K562 (cell line): Measurements from ENCODE around the gene KXD1. TPM values are rescaled to one million over a fixed set of nuclear protein-coding genes. Genes with fewer than 3 reads are reported as not detected.
A peak's percentile ranks its signal among the peaks of the same experiment; 100 is the strongest.

Experiments
- ATAC-seq: fragments of 200-7000 bp; cut with Tn5 transposase; 3 replicates; pipeline ENCODE4 v1.9.1; 2020; ENCODE audit warnings: moderate library complexity
- BruUV-seq: library from RNA; stranded (reverse); fragments of 400-500 nt; replicated peaks from 2 replicates; lab custom pipeline; 2021; lab: Mats Ljungman, UMichigan
- CTCF ChIA-PET: fragments of 300-600 bp; formaldehyde crosslinking; extraction: SDS; loops from one replicate; lab custom pipeline; 2021; ENCODE audit warnings: low intra/inter-chr PET ratio; lab: Yijun Ruan, JAX
- POLR2A ChIA-PET: fragments of 300-600, 350-650 bp; sonication (Branson Sonifier 250); formaldehyde crosslinking; extraction: SDS; loops from one replicate; lab custom pipeline; 2021; ENCODE audit warnings: antibody characterized with exemption, inconsistent platforms; lab: Yijun Ruan, JAX
- DNase-seq, 4 experiments: peaks; one replicate each; pipeline versions ENCODE4 v3.0.0 to v3.0.0-alpha.2; 2011 to 2018; ENCODE audit warnings: low spot score in 3 of 4, mixed read lengths in 3 of 4; ENCODE audit errors: extremely low read depth in 1 of 4
- FAIRE-seq: peaks from 2 replicates; lab custom pipeline; 2011; peaks lifted over from hg19 to GRCh38; lab: Jason Lieb, UNC
- H2AFZ ChIP-seq: 2 replicates; pipeline ENCODE4 v1.6.0; 2011; ENCODE audit warnings: low read depth, low read length, control low read depth, inconsistent platforms
- H3K27ac ChIP-seq: fragments of 200-600 bp; 3 replicates; pipeline ENCODE4 v1.8.0; 2011; ENCODE audit warnings: low read depth, mild to moderate bottlenecking, control low read depth, inconsistent platforms, low read length, moderate library complexity, mixed read lengths; ENCODE audit errors: extremely low read depth
- H3K27me3 ChIP-seq, 2 experiments: fragments of 300-600 bp in 1 of 2; 2 replicates in 1 of 2; 3 replicates in 1 of 2; pipeline versions ENCODE4 v1.6.0 to v1.8.0; 2011; ENCODE audit warnings: inconsistent platforms in 2 of 2, low read length in 2 of 2, mild to moderate bottlenecking in 1 of 2, mixed read lengths in 1 of 2, moderate library complexity in 1 of 2; ENCODE audit not compliant: control insufficient read depth in 2 of 2, insufficient read depth in 2 of 2
- H3K36me3 ChIP-seq: fragments of 300-600 bp; 3 replicates; pipeline ENCODE4 v1.8.0; 2011; ENCODE audit warnings: mild to moderate bottlenecking, low read length, inconsistent platforms; ENCODE audit not compliant: control insufficient read depth, insufficient read depth
- H3K4me1 ChIP-seq, 2 experiments: fragments of 200-600 bp in 1 of 2; replicated peaks in 1 of 2; 2 replicates in 1 of 2; 3 replicates in 1 of 2; pipeline versions ENCODE4 v1.5.1 to v1.8.0; 2011; ENCODE audit warnings: inconsistent platforms in 2 of 2, low read length in 2 of 2, mild to moderate bottlenecking in 1 of 2, mixed read lengths in 1 of 2, moderate library complexity in 1 of 2; ENCODE audit not compliant: control insufficient read depth in 2 of 2, insufficient read depth in 2 of 2
- H3K4me2 ChIP-seq: 2 replicates; pipeline ENCODE4 v1.6.1; 2011; ENCODE audit warnings: low read length, control low read depth, inconsistent platforms, mixed read lengths; ENCODE audit not compliant: insufficient read depth
- H3K4me3 ChIP-seq: fragments of 200-600 bp; sonication (generic), shearing (Covaris generic); 2 replicates; pipeline ENCODE4 v1.5.1; 2016; ENCODE audit warnings: control low read depth, inconsistent platforms
- H3K79me2 ChIP-seq: fragments of 200-600 bp; 3 replicates; pipeline ENCODE4 v1.8.0; 2011; ENCODE audit warnings: low read length, inconsistent platforms; ENCODE audit not compliant: control insufficient read depth, insufficient read depth
- H3K9ac ChIP-seq, 2 experiments: 2 replicates each; pipeline versions ENCODE4 v1.6.0 to v1.6.1; 2011; ENCODE audit warnings: low read depth in 2 of 2, low read length in 2 of 2, control low read depth in 1 of 2, inconsistent platforms in 1 of 2, mild to moderate bottlenecking in 1 of 2, mixed read lengths in 1 of 2; ENCODE audit not compliant: insufficient read depth in 1 of 2
- H3K9me1 ChIP-seq: one replicate; pipeline ENCODE4 v1.6.0; 2011; ENCODE audit warnings: inconsistent platforms, mild to moderate bottlenecking, low read length, moderate library complexity; ENCODE audit not compliant: control insufficient read depth, insufficient read depth
- H3K9me3 ChIP-seq: replicated peaks from 2 replicates; pipeline ENCODE4 v1.5.1; 2011; ENCODE audit warnings: low read depth, low read length, inconsistent platforms; ENCODE audit not compliant: control insufficient read depth, insufficient read depth
- H4K20me1 ChIP-seq: replicated peaks from 2 replicates; pipeline ENCODE4 v1.6.1; 2011; ENCODE audit warnings: low read length, inconsistent platforms, mixed read lengths; ENCODE audit not compliant: control insufficient read depth, insufficient read depth
- E4F1 ChIP-seq: fragments of 250-450 bp; sonication (Bioruptor Pico); IDR thresholded peaks from 2 replicates; pipeline ENCODE4 v1.5.0; 2021; ENCODE audit warnings: mild to moderate bottlenecking, borderline replicate concordance
- HCFC1 ChIP-seq: IDR thresholded peaks from 2 replicates; pipeline ENCODE4 v1.6.1; 2012; ENCODE audit warnings: low read depth, low read length, improper control_type of control experiment
- HMG20B ChIP-seq: fragments of 250-450 bp; sonication (Bioruptor Pico); IDR thresholded peaks from 2 replicates; pipeline ENCODE4 v1.5.0; 2021; ENCODE audit warnings: mild to moderate bottlenecking
- SFPQ ChIP-seq: fragments of 200-400 bp; formaldehyde crosslinking; IDR thresholded peaks from 2 replicates; pipeline ENCODE4 v1.6.1; 2017; ENCODE audit warnings: mild to moderate bottlenecking, low read depth, low read length, moderate library complexity
- TBP ChIP-seq: optimal IDR thresholded peaks from 2 replicates; pipeline ENCODE3; 2011; ENCODE audit warnings: low read depth, low read length, improper control_type of control experiment
- ZBTB1 ChIP-seq: sonication (generic); formaldehyde crosslinking; IDR thresholded peaks from 2 replicates; pipeline ENCODE4 v1.8.1; 2023; ENCODE audit warnings: missing genetic modification reagents, low read depth, mild to moderate bottlenecking, borderline replicate concordance
- ZNF224 ChIP-seq: sonication (generic); formaldehyde crosslinking; IDR thresholded peaks from 2 replicates; pipeline ENCODE4 v1.8.0; 2022; ENCODE audit warnings: mild to moderate bottlenecking, missing genetic modification reagents
- ZNF3 ChIP-seq: fragments of 250-450 bp; sonication (Bioruptor Pico); IDR thresholded peaks from 2 replicates; pipeline ENCODE4 v1.5.0; 2021; ENCODE audit warnings: mild to moderate bottlenecking, moderate library complexity
- ZNF764 ChIP-seq: fragments of 250-450 bp; sonication (Bioruptor Pico); IDR thresholded peaks from 2 replicates; pipeline ENCODE4 v1.4.0; 2020; ENCODE audit warnings: low read depth, mild to moderate bottlenecking, moderate library complexity
- WGBS: fragments of 100-300 bp; shearing (Covaris generic); methylation state at CpG from one replicate; pipeline ENCODE4 v1.1.6; 2016; ENCODE audit warnings: low coverage, mixed read lengths; ENCODE audit not compliant: insufficient coverage; ENCODE audit errors: missing lambda C conversion rate; 5-methylcytosine and 5-hydroxymethylcytosine counted together
- in situ Hi-C: fragments of 300-500 bp; cut with MboI; formaldehyde crosslinking; loops from 4 replicates; pipeline ENCODE4 v1.15.0; 2018; ENCODE audit warnings: inconsistent platforms, mixed read lengths
- intact Hi-C: fragments of 100-400 bp; cut with micrococcal nuclease; formaldehyde crosslinking; loops from 2 replicates; pipeline ENCODE4 v1.14.2; 2022
- polyA plus RNA-seq, 8 experiments: library from polyadenylated mRNA; depleted of rRNA in 4 of 8; stranded (reverse) in 5 of 8; unstranded in 3 of 8; fragments of >200 nt; fragmentation: Nextera tagmentation in 2 of 8; fragmentation: Illumina TruSeq in 1 of 8; extraction: Ambion mirVana in 2 of 8; extraction: Trizol in 1 of 8; gene quantifications; 2 replicates each; pipeline versions ENCODE4 v1.2.1 to v1.2.3, GENCODE V29; 2011 to 2014; ENCODE audit warnings: inconsistent platforms in 1 of 8, missing spikeins in 1 of 8
- total RNA-seq, 7 experiments: library from RNA; depleted of rRNA in 6 of 7; stranded (reverse); fragments of >200 nt in 6 of 7; fragmentation: Illumina TruSeq in 2 of 7; extraction: Trizol in 2 of 7; gene quantifications; 2 replicates each; pipeline versions ENCODE4 v1.2.1 to v1.2.3, GENCODE V29; 2011 to 2021; ENCODE audit warnings: low replicate concordance in 1 of 7
- TF ChIP-seq, protein P1 (sequence below): fragments of 450-650 bp; formaldehyde crosslinking; IDR thresholded peaks from 2 replicates; pipeline ENCODE4 v1.4.0; 2022; ENCODE audit warnings: missing genetic modification characterization
- TF ChIP-seq, protein P2 (sequence below): sonication (generic); formaldehyde crosslinking; IDR thresholded peaks from 2 replicates; pipeline ENCODE4 v1.9.0; 2022; ENCODE audit warnings: mild to moderate bottlenecking, missing genetic modification reagents

KXD1 gene
- total and polyA plus RNA-seq, 9 of the 15 experiments (the other 6 are each of a cell fraction or from before 2014, with no cell fraction given): 21.9 to 210 (median 118) TPM

GRCh38 chr19:18518639-18519038 lies 39.0 kb upstream of the KXD1 start:
- 88% methylated on average over 7 of the region's 9 CpGs for WGBS
- Histone ChIP-seq H3K4me3 (no peak overlapping the region), H3K9ac (peak overlapping the region in 1 of 2 experiments; percentile 41; a peak in 1 of 4 replicates), H2AFZ (no peak overlapping the region), H3K79me2 (peaks cover 80% of the 10 kb centered on the region), H3K9me1 (peaks cover 14% of the 10 kb centered on the region), H3K9me3 (no peaks in the 10 kb centered on the region), H3K27me3 (no peaks in the 10 kb centered on the region), H3K4me1 (peaks cover 20 to 37% of the 10 kb centered on the region in 2 experiments), H3K27ac (no peak overlapping the region), H3K36me3 (peaks cover 13% of the 10 kb centered on the region), H4K20me1 (peaks cover 46% of the 10 kb centered on the region), H3K4me2 (no peak overlapping the region)
- DNase-seq: no peak
- ChIA-PET CTCF (no interaction called here), POLR2A (interaction anchor here (1.1 to 7.0 kb wide), 3 partner anchors 10 to 15 kb away, joined by 3 to 84 read pairs (median 5); no protein-coding TSS in a partner anchor)
- BruUV-seq: no TSS peak
- in situ Hi-C loops (no loop called here), intact Hi-C loops (no loop called here)
- FAIRE-seq: no peak
- ATAC-seq: no peak
- no peak for TF ChIP-seq SFPQ
- no peak for TF ChIP-seq HCFC1
- TF ChIP-seq, protein P1, sequence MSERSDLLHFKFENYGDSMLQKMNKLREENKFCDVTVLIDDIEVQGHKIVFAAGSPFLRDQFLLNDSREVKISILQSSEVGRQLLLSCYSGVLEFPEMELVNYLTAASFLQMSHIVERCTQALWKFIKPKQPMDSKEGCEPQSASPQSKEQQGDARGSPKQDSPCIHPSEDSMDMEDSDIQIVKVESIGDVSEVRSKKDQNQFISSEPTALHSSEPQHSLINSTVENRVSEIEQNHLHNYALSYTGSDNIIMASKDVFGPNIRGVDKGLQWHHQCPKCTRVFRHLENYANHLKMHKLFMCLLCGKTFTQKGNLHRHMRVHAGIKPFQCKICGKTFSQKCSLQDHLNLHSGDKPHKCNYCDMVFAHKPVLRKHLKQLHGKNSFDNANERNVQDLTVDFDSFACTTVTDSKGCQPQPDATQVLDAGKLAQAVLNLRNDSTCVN (CRISPR knock-in tag): no peak
- TF ChIP-seq ZNF3 (CRISPR knock-in tag): no peak
- no peak for TF ChIP-seq TBP
- no peak for TF ChIP-seq ZBTB1 (CRISPR knock-in tag)
- TF ChIP-seq, protein P2, sequence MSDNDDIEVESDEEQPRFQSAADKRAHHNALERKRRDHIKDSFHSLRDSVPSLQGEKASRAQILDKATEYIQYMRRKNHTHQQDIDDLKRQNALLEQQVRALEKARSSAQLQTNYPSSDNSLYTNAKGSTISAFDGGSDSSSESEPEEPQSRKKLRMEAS: no peak
- no peak for TF ChIP-seq ZNF764
- TF ChIP-seq E4F1 (CRISPR knock-in tag): no peak
- no peak for TF ChIP-seq ZNF224 (CRISPR knock-in tag)
- no peak for TF ChIP-seq HMG20B (CRISPR knock-in tag)
